HG02623 (cell line): ENCODE results near the gene CALCOCO1.

Experiments
- ATAC-seq: cut with Tn5 transposase; IDR thresholded peaks from one replicate; pipeline ENCODE4 v1.9.1; 2021; ENCODE audit warnings: moderate library complexity; ENCODE audit not compliant: unreplicated experiment

Gene CALCOCO1

DNA sequence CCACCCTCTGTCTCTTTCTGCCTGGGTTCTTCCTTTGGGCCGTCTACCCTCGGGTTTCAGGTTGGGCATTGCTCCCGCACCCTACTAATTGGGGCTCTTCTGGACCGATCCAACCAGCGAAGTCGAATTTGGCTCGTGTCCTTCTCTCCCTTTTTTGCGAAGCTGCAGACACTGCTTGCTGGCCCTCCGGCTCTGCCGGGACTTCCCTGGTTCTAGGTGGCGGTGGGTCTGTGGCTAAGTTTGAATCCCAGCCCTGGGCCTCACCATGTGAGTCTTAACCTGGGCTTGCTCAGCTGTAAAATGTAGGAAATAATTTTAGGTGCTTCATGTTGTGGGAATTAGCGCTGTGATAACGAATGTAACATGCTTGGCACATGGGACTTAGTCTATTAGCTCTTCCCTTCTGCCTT is 24.9 kb upstream of the CALCOCO1 start:
- ATAC-seq = no peak

DNA sequence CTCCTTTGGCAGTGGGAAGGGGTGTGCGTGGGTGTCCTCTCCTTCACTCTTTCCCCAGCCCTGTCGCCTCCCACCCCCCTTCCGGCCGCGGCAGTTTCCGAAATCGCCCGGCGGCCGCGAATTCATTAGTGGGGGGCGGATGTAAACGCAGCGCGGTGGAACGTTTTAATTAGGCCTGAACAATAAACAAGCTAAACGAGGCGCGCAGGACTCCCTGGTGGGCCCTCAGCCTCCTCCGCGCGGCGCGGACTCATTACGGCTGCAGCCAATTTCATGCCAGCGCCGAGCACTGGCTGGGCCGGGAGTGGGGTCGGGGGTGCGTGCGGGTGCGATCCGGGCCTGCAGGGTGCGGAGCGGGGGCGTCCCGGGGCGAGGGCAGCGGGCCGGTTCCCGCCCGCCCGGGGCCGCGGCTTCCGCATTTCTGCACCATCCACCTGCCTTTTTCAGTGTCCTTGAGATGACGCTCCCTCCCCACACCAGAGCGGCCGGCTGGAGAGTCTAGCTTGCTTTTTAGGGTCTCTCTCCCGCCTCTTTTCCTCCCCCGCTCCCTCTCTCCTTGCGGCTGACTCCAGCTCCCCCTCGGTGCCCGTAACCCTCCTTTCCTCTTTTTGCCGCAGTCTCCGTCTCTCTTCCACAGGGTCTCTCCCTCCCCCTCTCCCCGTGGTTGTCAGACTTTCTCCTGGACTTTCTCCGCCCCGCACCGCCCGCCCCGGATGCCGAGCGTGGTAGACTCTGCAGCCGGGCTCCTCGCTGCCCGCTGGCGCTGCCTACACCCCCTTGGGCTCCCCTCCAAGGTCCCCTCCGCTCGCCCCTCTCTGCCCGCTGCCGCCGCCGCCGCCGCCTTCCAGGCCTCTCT is 24.3 kb upstream of the CALCOCO1 start, which contains the start of gene CISTR:
CISTR (minus strand) TSS at position 644 of the 856 bp plus-strand sequence.
- peak; percentile 22 for ATAC-seq

DNA sequence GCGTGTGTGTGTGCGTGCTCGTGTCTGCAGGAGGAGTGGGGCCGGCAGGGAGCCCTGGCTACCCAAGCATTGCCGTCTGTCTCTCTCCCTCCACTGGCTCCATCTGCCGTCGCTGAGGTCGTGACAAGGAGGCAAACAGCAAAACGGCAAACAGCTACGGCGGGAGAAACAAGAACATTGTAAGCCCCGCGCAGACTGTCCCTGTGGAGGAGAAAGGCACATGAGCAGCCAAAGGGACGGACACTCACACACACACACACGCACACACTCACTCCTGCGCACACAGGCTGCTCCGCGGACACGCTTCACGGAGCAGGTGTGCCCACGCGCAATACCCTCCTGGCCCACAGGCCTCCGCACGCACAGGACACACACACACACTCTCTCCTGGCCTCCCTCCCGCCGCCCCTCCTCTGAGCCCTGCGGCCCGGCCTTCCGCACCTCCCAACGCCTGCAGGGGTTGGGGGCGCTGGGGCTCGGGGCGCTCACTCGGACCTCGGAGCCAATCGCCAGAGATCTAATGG is 23.6 kb upstream of the CALCOCO1 start:
- peak; percentile 29 for ATAC-seq

DNA sequence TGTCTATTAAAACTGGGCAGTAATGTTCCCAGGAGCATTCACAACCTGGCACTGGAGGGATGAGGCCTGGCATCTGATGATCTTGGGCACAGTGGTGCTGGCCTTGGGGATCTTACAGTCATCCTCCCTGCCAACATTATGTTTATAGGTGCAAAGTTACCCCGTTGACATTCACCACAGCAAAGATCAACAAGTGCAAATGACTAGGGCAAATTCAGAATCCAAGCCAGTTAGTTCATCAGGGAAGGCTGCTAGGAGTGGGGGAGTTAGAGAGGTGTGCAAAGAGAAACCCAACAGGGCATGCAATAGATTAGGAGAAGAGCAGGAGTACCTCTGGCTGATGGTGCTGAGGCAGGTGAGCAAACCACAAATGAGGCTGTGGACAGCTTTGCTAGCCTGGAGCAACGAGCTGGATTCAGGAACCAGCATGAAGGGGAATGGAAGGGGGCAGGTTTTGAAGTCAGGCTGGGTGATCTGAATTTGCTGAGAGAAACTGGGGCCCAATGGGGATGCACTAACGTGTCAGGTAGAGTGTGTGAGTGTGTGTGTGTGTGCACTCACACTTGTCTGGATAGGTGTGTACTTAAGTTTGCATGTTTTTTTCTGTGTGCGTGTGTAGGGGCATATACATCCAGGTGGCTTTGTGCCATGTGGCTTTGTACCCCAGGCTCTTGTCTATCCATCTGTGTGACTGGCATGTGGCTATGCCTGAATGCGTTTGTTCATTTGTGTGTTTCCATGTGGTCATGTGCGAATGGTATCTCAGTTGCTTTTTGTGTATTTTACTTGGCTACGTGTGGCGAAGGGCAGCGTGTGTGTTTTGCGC is 22.9 kb upstream of the CALCOCO1 start:
- no peak for ATAC-seq

DNA sequence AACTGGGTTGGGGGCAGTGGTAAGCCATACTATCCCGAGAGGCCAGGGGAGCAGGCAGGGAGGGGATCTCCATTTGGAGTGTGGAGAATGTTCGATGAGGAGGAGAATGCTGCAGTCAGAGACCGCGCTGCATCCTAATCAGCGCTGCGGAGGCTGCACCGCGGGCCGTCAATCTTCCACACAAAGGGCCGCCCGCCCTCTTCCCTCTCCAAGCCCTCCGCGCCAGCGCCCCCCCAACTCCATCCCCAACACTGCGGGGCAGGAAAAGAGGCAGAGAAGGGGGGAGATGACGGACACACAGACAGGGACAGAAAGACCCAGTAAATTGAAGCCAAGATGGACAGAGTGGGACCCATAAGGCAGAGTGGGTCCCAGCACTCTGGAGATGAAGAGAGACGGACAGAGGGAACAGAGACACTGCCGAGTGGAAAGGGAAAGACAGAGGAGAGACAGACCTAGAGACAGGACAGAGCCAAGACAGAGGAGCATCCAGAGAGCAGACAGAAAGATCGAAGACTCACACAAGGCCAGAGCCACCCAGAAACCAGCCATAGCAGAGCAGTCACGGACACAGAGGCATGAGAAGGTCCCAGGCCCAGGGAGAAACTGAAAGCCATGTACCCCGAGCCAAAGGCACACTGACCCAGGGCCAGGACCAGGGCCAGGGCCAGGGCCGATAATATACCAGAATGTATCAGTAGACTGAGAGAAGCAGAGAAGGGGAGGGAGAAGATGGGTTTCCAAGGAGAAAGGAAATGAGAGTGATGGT is 21.0 kb upstream of the CALCOCO1 start:
- ATAC-seq = no peak

DNA sequence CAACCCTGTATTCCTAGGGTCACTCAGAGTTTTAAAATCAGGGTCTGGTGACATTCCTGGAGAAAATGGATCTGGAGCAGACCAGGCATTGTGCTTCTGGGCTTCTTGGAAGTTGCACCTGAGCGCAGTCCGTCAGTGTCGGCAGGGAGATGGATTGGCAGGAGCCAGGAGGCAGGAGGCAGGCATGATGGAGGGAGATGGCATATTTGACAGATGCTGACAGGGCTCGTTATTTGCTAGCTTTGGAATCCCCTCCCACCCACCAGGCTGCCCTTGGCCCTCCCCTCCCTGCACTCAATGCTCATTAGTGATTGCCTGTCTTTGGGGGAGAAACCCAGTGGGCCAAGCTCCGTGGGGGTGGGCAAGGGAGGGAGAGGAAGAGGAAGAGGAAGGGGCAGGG is 19.8 kb upstream of the CALCOCO1 start:
- ATAC-seq = no peak

DNA sequence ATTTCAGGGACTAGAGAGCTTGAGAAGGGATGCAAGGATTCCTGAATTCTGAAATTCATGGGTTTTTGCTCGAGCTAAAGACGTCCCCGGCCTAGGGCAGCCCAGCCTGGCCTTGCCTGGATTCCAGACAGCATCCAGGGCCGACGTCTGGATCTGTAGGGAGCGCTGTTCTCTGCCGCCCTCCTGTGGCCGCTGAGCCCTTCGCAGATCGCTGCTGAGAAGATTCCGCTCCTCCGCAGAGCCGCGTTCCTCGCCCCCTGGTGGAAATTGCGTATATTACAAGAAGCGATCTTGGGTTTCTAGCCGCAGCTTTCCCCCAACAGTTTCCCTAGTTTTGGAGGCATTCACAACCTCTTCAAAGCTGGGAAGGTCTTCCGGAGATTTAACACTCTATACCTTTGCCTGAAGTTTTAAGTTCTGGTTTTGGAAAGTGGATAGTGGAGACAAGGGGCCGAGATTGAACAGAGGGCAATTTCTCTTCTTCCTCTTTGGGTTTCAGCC is 19.4 kb upstream of the CALCOCO1 start:
- no peak for ATAC-seq

DNA sequence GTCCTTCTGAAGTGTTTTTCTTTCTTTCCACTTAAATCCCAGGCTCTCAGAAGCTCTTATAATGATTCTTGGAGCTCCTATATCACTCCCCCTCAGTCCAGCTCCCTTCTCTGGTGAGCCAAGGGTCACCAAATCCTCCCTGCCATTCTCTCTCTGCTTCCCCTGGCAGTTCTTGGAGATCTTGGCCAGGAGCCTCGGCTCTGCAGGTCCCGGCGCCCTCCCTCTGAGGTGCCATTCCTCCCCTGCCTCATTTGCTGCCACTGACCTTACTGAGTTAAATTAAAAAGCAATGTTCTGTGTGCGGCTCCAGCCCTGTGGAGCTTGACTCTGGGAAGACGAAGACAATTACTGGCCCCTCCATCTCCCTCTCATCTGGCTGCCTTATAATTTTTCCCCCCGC is 17.5 kb upstream of the CALCOCO1 start:
- ATAC-seq = no peak

DNA sequence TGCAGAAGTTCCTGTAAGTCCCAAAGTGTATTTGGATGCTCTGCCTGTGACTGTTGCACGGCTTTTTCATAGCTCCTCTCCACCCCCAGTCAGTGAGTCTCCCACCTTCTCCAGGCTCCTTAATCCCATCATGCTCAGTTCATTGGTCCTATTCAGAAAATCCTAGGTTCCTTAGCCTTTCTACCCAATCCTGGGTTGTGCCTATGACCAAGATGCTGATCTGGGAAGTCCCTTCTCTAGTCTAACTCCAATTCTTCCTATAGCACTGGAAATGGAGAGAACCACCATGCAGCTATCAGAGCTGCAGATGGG is 16.8 kb upstream of the CALCOCO1 start:
- no peak for ATAC-seq

DNA sequence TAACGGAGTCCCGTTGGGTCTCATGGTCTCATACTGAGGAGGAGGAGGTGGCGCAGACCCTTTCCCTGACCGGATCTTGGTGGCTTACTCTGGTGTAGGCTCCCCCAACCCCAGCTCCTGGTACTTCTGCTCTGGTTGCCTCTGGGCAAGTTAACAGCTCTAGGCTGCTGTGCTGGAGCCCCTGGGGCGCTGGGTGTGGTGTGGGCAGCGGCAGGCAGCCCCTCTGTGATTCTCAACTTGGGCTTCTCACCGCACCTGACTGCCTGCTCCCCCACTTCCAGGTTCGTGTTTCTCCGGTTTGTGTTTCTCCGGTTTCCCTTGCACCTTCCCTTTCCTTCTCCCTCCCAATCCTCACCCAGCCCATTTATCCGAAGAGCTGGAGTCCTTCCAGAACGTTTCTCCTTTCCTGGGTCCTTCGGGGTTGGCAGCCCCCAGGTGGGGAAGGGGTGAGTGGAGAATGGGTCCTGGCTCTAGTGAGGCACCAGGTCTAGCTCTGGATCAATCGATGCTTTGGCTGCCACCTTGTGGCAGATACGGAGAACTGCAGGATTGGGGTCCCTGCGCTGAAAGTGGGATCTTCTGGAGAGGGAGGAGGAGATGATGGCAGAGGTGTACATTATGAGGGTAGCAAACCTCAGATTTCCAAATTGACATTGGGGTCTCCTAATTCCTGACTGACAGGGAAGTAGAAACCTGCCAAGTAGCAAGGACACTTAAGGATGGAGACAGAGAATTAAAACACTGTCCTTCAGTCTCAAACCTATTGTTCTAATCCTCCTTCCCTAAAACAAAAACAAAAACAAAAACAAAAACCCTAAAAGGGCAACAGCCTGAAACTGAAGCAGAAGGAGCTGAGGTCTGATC is 16.2 kb upstream of the CALCOCO1 start:
- no peak for ATAC-seq

DNA sequence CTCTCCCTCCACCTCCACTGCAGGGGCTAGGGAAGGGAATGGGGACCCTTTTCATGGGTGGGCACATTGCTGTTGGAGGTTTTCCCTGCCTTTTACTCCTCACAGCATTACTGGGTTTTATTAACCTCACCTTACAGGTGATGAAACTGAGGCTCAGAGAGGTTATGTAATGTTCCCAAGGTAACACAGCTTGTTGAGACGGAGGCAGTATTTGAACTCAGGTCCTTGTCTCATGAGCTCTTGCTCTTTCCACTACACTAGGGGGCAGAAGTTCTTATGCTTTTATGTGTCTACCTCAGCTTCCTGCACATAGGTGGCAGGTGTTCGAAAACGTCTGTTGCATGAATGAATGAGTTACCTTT is 12.9 kb upstream of the CALCOCO1 start:
- ATAC-seq = no peak

DNA sequence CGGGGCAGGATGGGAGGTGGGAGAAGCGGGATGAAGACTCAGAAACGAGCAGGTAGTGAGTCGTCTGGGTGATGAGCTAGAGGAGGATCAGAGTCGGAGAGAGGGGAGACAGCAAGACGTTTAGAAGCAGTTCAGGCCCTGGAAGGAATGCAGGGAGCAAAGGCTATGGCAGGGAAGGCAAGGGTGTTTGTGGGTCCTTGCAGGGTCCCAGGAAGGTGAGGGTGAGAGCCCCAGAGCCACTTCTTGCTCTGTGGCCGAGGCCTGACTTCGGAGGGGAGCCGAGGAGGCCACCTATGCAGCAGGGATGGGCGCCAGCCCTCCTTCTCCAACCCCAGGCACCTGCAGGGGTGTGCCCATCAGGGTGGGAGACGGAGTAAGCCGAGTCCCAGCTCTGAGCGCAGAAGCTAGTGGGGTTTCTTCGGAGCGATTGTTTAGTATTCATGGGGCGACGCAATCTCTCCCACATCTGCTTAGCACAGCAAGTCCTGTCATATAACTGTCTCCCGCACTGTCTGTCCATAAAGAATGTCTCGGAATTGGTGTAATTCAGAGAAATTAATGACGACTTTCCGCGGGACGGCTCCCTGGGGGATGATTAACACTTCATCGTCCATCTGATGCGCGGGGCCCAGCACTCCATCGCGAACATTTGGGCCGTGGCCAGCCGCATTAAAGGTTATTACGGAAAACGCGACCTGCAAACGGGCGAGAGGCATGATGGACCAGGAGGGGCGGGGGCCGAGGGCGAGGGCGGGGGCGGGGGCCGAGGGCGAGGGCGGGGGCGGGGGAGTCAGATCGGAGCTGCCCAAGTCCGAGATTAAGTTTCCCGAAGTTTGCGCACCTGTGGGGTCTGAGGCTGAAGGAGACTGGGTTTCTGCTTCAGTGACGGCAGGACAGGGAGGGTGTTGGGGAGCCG is 12.2 kb upstream of the CALCOCO1 start:
- ATAC-seq = no peak

DNA sequence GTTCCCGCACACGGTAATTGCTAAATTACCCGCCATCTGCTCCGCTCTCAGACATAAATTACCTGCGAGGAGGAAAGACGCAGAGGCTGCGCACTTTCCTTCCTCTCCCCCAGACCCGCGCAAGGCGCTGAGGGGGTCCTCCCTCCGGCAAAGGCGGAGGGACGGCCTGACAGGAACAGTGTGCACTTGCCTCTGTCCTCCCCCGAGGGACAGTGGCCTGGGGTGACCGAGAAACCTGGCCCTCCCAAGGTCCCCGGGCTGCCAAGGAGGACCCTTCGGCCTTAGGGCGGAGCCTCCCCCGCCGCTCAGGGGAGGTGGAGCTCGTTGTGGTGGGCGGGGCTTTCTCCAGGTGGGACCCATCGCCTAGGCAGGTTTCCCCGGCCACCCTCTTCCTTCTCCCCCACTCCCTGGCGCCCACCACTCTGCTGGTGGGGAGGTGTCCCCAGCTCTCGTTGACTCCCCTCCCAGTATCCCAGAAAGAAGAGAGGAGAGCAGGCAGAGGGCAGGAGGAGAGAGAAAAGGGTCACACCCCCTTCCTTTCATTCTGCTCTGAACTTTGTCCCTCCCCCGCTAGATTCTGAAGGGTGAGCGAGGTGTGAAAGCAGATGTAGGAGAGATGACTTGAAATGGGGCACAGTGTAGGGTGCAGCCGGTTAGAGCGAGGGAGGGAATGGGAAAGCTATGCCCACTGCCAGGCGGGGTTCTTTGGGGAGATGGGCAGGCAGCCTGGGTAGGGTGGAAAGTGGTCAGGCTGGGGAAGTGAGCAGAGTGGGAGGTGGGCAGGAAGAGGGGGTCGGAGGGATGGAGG is 11.4 kb upstream of the CALCOCO1 start:
- no peak for ATAC-seq

DNA sequence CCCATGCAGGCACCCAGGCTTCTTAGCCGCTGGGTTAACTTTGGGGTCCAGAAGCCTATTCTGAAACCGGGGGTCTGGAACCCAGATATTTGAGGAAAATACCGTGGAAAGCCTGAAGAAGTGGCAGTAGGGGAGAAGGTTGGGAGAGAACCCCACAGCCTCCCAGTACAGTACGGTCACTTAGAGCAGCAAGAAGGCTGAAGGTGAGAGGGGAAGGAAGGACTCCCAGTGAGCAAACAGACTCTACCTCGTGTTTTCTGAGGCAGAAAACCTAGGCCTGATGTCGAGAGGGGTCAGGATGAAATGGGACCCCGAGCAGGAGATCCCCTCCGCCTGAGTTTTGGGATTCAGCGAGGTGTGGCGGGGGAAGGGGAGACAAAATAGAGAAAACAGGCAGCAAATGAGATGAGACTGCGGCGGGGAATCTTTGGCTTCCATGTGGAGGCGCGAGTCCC is 10.7 kb upstream of the CALCOCO1 start:
- ATAC-seq = no peak

DNA sequence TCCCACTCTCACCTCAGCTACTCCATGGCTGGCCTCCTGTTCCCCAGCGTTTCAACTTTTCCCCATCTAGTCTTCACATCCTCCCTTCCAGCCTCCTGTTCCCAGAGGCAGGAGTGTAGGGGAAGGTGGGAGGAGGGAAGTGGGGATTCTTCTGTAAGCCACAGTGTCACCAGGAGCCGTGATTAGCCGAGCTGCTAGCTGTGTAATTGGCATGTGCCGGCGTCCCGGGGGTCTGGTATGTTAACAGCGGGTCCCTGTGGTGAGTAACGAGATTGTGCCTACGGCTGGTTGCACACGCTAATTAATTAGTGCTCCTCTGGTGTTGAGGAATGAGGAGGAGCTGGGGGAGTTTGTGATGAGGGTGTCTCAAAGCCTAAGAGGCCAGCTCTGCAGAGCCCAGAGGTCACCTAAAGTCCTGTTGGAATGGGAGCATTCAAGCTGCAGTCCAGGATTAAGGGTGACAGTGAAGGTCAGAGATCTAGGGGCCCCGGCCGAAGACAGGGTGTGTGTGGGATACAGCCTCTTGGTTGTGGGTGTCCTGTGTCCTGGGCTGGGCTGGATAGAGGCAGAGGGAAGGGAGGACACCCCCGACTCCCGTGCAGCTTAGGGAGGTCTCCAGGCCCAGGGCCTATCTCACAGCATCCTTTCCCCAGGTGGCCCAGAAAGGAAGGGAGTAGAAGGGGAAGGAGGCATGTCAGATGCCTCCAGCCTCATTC is 10.0 kb upstream of the CALCOCO1 start:
- no peak for ATAC-seq

DNA sequence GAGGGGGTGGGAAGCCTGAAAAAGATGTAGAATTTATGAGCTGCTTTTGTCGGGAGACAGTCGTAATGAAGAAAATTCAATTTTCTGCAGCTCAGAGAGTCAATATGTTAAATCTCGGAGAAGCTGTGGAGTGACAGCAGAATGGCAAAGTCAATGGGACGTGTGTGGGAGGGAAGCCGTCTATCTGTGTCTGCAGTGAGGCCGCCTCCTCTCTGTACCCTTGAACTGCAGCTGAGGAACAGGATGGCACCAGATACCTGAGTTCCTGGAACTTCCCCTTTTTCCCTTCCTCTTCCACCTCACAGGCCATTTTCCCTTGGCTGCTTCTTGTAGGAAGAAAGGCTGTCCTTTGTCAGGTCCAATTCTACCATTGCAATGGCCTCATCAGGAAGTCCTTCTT is 9.3 kb upstream of the CALCOCO1 start:
- ATAC-seq = no peak

DNA sequence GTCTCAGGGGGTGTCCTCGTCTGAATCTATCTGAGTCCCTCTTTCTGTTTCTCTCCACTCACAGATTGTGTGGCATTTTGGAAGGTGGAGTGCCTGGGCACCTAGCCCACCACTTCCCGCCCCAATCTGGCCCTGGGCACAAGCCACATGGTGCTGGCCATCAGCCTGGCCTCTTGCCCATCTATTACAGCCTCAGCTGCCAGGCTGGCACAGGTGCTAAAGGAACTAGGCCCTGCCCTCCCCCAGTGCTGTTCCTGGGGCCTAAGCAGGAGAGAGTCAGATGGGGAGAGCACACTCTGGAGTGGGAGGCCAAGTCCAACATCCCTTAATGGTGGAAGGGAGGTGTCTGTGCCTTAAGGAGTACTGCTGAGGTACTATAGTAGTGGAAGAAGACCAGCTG is 8.3 kb upstream of the CALCOCO1 start:
- no peak for ATAC-seq

DNA sequence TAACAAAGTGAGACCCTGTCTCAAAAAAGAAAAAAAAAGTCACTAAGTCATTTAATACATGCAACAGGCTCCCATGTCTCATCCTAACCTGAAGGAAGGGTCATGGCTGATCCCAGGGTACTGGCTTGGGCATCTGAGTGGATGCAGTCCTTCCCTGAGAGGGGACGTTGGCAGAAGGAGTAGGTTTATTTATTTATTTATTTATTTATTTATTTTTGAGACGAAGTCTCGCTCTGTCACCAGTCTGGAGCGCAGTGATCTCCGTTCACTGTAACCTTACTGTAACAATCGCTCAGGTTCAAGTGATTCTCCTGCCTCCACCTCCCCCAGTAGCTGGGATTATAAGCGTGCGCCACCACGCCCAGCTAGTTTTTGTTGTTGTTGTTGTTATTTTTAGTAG is 7.2 kb upstream of the CALCOCO1 start:
- no peak for ATAC-seq
